Uterus (tissue), 2 donors: ENCODE measurements around the gene NEURL3.

Experiments used
- POLR2A ChIP-seq, 2 donors: fragments of 450-650 bp; IDR thresholded peaks; one replicate each; pipeline ENCODE4 v1.6.1; 2016; ENCODE audit warnings: antibody characterized with exemption in 2 of 2, mild to moderate bottlenecking in 1 of 2, moderate library complexity in 1 of 2
- TF ChIP-seq, protein P1 (sequence below), 4 experiments: fragments of 200-600 bp in 2 of 4; fragments of 450-650 bp in 2 of 4; sonication (generic) in 2 of 4; IDR thresholded peaks; one replicate each; pipeline ENCODE4 v1.5.1; 2016 to 2019; ENCODE audit warnings: antibody characterized with exemption in 4 of 4, mild to moderate bottlenecking in 2 of 4, moderate library complexity in 1 of 4

DNA sequence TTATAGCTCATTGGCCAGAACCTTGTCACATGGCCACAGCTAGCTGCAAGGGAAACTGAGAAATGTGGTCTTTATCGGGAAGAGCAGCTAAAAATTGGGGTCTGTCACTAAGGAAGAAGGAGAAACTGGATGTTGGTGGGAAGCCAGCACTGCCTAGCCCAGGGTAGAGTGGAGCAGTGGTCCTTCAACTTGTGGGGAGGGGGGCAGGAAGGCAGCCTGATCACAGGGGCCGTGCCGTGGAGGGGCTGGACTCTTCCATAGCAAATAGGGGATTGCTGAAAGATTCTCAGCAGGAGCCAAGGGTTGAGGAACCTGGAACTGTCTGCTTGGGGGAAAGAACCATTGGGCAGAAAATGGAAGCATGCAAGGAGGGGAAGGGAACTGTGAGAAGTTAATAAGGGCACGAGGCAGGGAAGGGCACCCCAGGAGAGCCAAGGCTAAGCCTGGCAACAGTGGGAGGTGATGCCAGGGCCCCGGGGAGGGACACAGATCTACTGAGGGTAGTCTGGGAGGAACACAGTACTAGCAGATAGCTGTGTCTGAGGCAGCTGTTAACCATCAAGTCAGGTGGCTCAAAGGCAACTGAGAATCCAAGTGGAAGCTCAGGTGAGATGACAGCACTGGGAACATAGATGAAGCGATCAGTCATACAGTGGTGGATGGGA is 5.9 kb upstream of the NEURL3 start:
- no peak for TF ChIP-seq POLR2A (IDR thresholded peaks at IDR 0.05)
- TF ChIP-seq, protein P1, sequence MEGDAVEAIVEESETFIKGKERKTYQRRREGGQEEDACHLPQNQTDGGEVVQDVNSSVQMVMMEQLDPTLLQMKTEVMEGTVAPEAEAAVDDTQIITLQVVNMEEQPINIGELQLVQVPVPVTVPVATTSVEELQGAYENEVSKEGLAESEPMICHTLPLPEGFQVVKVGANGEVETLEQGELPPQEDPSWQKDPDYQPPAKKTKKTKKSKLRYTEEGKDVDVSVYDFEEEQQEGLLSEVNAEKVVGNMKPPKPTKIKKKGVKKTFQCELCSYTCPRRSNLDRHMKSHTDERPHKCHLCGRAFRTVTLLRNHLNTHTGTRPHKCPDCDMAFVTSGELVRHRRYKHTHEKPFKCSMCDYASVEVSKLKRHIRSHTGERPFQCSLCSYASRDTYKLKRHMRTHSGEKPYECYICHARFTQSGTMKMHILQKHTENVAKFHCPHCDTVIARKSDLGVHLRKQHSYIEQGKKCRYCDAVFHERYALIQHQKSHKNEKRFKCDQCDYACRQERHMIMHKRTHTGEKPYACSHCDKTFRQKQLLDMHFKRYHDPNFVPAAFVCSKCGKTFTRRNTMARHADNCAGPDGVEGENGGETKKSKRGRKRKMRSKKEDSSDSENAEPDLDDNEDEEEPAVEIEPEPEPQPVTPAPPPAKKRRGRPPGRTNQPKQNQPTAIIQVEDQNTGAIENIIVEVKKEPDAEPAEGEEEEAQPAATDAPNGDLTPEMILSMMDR (IDR thresholded peaks at IDR 0.05): no peak
